ACC112 (cell line): ENCODE results near the gene GJA4.

ENCODE experiments used
- H2AFZ ChIP-seq: fragments of 200-600 bp; sonication (generic); one replicate; pipeline ENCODE4 v1.6.0; 2017; ENCODE audit warnings: antibody characterized with exemption, low read length; ENCODE audit not compliant: unreplicated experiment
- H3K27ac ChIP-seq: fragments of 200-600 bp; sonication (generic); 2 replicates; pipeline ENCODE4 v1.5.1; 2014; ENCODE audit warnings: low read depth, mild to moderate bottlenecking, antibody characterized with exemption, low read length, moderate library complexity
- H3K27me3 ChIP-seq: fragments of 200-600 bp; sonication (generic); 2 replicates; pipeline ENCODE4 v1.6.1; 2014; ENCODE audit warnings: mild to moderate bottlenecking, antibody characterized with exemption, low read length, moderate library complexity, mixed read lengths; ENCODE audit not compliant: insufficient read depth
- H3K36me3 ChIP-seq: fragments of 200-600 bp; sonication (generic); 2 replicates; pipeline ENCODE4 v1.6.1; 2016; ENCODE audit warnings: mild to moderate bottlenecking, antibody characterized with exemption, low read length, moderate library complexity, mixed read lengths; ENCODE audit not compliant: insufficient read depth
- H3K4me1 ChIP-seq: fragments of 200-600 bp; sonication (generic); one replicate; pipeline ENCODE4 v1.6.1; 2016; ENCODE audit warnings: low read length, mixed read lengths; ENCODE audit not compliant: insufficient read depth, unreplicated experiment, control insufficient read depth
- H3K4me3 ChIP-seq: fragments of 200-600 bp; sonication (generic); 2 replicates; pipeline ENCODE4 v1.5.1; 2014; ENCODE audit warnings: mild to moderate bottlenecking, low read depth, low read length
- H3K79me2 ChIP-seq: fragments of 200-600 bp; sonication (generic); one replicate; pipeline ENCODE4 v1.6.0; 2016; ENCODE audit warnings: low read length; ENCODE audit not compliant: control insufficient read depth, unreplicated experiment, insufficient read depth

Gene GJA4

GRCh38 chr1:34754964-34755637 is 37.7 kb upstream of the GJA4 start, which contains the start of gene GJB5:
TSS of gene GJB5 (plus strand) at chr1:34755047. CDS start at chr1:34757331, 2,284 bp downstream.
- H2AFZ ChIP-seq: no peak within 1 kb of the TSS
- H3K79me2 ChIP-seq: no peaks in the 10 kb centered on the region
- no peak within 1 kb of the TSS for H3K4me3 ChIP-seq
- no peaks in the 10 kb centered on the region for H3K36me3 ChIP-seq
- H3K4me1 ChIP-seq: no peaks in the 10 kb centered on the region
- 0 out of 2 replicates have a peak, but pooled peaks cover 2% of the 10 kb centered on the region for H3K27me3 ChIP-seq
- no peak within 1 kb of the TSS for H3K27ac ChIP-seq

- Histone ChIP-seq H3K4me3 (no peak overlapping the region), H3K27ac (no peak overlapping the region), H3K79me2 (no peaks in the 10 kb centered on the region), H3K36me3 (no peaks in the 10 kb centered on the region), H3K4me1 (no peaks in the 10 kb centered on the region), H3K27me3 (0 out of 2 replicates have a peak, but pooled peaks cover 2% of the 10 kb centered on the region), H2AFZ (no peak overlapping the region)
Observed at GRCh38 chr1:34755961-34756360, 36.8 kb upstream of the GJA4 start.

GRCh38 chr1:34757386-34757785 is 35.4 kb upstream of the GJA4 start:
- Histone ChIP-seq H3K4me1 (no peaks in the 10 kb centered on the region), H3K79me2 (no peaks in the 10 kb centered on the region), H2AFZ (no peak overlapping the region), H3K27ac (no peak overlapping the region), H3K4me3 (no peak overlapping the region), H3K36me3 (no peaks in the 10 kb centered on the region), H3K27me3 (0 out of 2 replicates have a peak, but pooled peaks cover 2% of the 10 kb centered on the region)

GRCh38 chr1:34758751-34759150 is 34.0 kb upstream of the GJA4 start:
- Histone ChIP-seq H3K27me3 (0 out of 2 replicates have a peak, but pooled peaks cover 2% of the 10 kb centered on the region), H3K4me3 (no peak overlapping the region), H3K27ac (no peak overlapping the region), H3K79me2 (no peaks in the 10 kb centered on the region), H3K36me3 (no peaks in the 10 kb centered on the region), H2AFZ (no peak overlapping the region), H3K4me1 (peaks cover 9% of the 10 kb centered on the region)

- H3K4me1 ChIP-seq: peaks cover 13% of the 10 kb centered on the region
- no peaks in the 10 kb centered on the region for H3K36me3 ChIP-seq
- peaks cover 3% of the 10 kb centered on the region; the same call in 1 of the 2 replicates for H3K27me3 ChIP-seq
- no peak within 1 kb of the TSS for H3K27ac ChIP-seq
- no peak within 1 kb of the TSS for H3K4me3 ChIP-seq
- H2AFZ ChIP-seq: no peak within 1 kb of the TSS
- H3K79me2 ChIP-seq: no peaks in the 10 kb centered on the region
Observed at GRCh38 chr1:34759503-34760357, 33.1 kb upstream of the GJA4 start, which contains the start of gene GJB4. TSS of gene GJB4 (plus strand) at chr1:34759740. CDS start at chr1:34761255, 1,515 bp downstream.

GRCh38 chr1:34761176-34761761 is 31.5 kb upstream of the GJA4 start:
- no peaks in the 10 kb centered on the region for H3K79me2 ChIP-seq
- peaks cover 5% of the 10 kb centered on the region; the same call in 1 of the 2 replicates for H3K27me3 ChIP-seq
- H3K4me3 ChIP-seq: no peak overlapping the region
- no peak overlapping the region for H2AFZ ChIP-seq
- H3K36me3 ChIP-seq: no peaks in the 10 kb centered on the region
- H3K4me1 ChIP-seq: peaks cover 13% of the 10 kb centered on the region
- no peak overlapping the region for H3K27ac ChIP-seq

- H3K4me3 ChIP-seq: no peak overlapping the region
- no peak overlapping the region for H2AFZ ChIP-seq
- no peak overlapping the region for H3K27ac ChIP-seq
- no peaks in the 10 kb centered on the region for H3K79me2 ChIP-seq
- H3K36me3 ChIP-seq: no peaks in the 10 kb centered on the region
- peaks cover 5% of the 10 kb centered on the region; the same call in 1 of the 2 replicates for H3K27me3 ChIP-seq
- H3K4me1 ChIP-seq: peaks cover 13% of the 10 kb centered on the region
Observed at GRCh38 chr1:34761776-34762307, 31.0 kb upstream of the GJA4 start.

GRCh38 chr1:34762474-34763141 is 30.2 kb upstream of the GJA4 start:
- Histone ChIP-seq H3K36me3 (no peaks in the 10 kb centered on the region), H3K79me2 (no peaks in the 10 kb centered on the region), H3K27me3 (peaks cover 5% of the 10 kb centered on the region; the same call in 1 of the 2 replicates), H3K4me3 (no peak overlapping the region), H3K27ac (no peak overlapping the region), H3K4me1 (peaks cover 13% of the 10 kb centered on the region), H2AFZ (no peak overlapping the region)

GRCh38 chr1:34763142-34763781 is 29.5 kb upstream of the GJA4 start:
- Histone ChIP-seq H3K36me3 (no peaks in the 10 kb centered on the region), H3K4me3 (peak overlapping the region; percentile 27; the same call in 1 of the 2 replicates), H3K27ac (no peak overlapping the region), H2AFZ (no peak overlapping the region), H3K4me1 (peaks cover 13% of the 10 kb centered on the region), H3K27me3 (peaks cover 5% of the 10 kb centered on the region; the same call in 1 of the 2 replicates), H3K79me2 (no peaks in the 10 kb centered on the region)
